ENCODE measurements around the gene RAP1GDS1. TPM values are rescaled to one million over a fixed set of nuclear protein-coding genes. Genes with fewer than 3 reads are reported as not detected.

RAP1GDS1 gene
- total RNA-seq, 1 donor from 2014 or later: 121 TPM

GRCh38 chr4:98369322-98369721 lies 108.1 kb downstream of the RAP1GDS1 start:
- Mint-ChIP-seq H3K27ac (ENCODE audit: unreplicated experiment) (no peak overlapping the region), H3K9me3 (ENCODE audit: unreplicated experiment) (peaks cover 11% of the 10 kb centered on the region), H3K36me3 (ENCODE audit: unreplicated experiment) (peaks cover 36% of the 10 kb centered on the region), H3K4me1 (ENCODE audit: low read depth, unreplicated experiment) (peaks cover 2% of the 10 kb centered on the region), H3K27me3 (ENCODE audit: unreplicated experiment) (peaks cover 4% of the 10 kb centered on the region), H3K4me3 (ENCODE audit: unreplicated experiment) (no peak overlapping the region)
- no peak for TF ChIP-seq CTCF (IDR thresholded peaks at IDR 0.05; ENCODE audit: partially characterized antibody, unreplicated experiment)
- no peak for DNase-seq

- no peak for TF ChIP-seq CTCF (IDR thresholded peaks at IDR 0.05; ENCODE audit: partially characterized antibody, unreplicated experiment)
- H3K27ac Mint-ChIP-seq (ENCODE audit: unreplicated experiment): no peak overlapping the region
- peaks cover 15% of the 10 kb centered on the region for H3K4me1 Mint-ChIP-seq (ENCODE audit: low read depth, unreplicated experiment)
- H3K36me3 Mint-ChIP-seq (ENCODE audit: unreplicated experiment): peaks cover 4% of the 10 kb centered on the region
- H3K9me3 Mint-ChIP-seq (ENCODE audit: unreplicated experiment): peaks cover 2% of the 10 kb centered on the region
- no peak for DNase-seq
- peaks cover 4% of the 10 kb centered on the region for H3K27me3 Mint-ChIP-seq (ENCODE audit: unreplicated experiment)
- no peak overlapping the region for H3K4me3 Mint-ChIP-seq (ENCODE audit: unreplicated experiment)
These were observed 113.5 kb downstream of the RAP1GDS1 start for GRCh38 chr4:98374643-98375042.

GRCh38 chr4:98377559-98377958 lies 116.4 kb downstream of the RAP1GDS1 start:
- Mint-ChIP-seq H3K36me3 (ENCODE audit: unreplicated experiment) (no peaks in the 10 kb centered on the region), H3K9me3 (ENCODE audit: unreplicated experiment) (no peaks in the 10 kb centered on the region), H3K4me3 (ENCODE audit: unreplicated experiment) (no peak overlapping the region), H3K27ac (ENCODE audit: unreplicated experiment) (no peak overlapping the region), H3K4me1 (ENCODE audit: low read depth, unreplicated experiment) (peaks cover 17% of the 10 kb centered on the region), H3K27me3 (ENCODE audit: unreplicated experiment) (peaks cover 3% of the 10 kb centered on the region)
- no peak for TF ChIP-seq CTCF (IDR thresholded peaks at IDR 0.05; ENCODE audit: partially characterized antibody, unreplicated experiment)
- DNase-seq: no peak

- TF ChIP-seq CTCF (IDR thresholded peaks at IDR 0.05; ENCODE audit: partially characterized antibody, unreplicated experiment): no peak
- no peak overlapping the region for H3K4me3 Mint-ChIP-seq (ENCODE audit: unreplicated experiment)
- H3K27ac Mint-ChIP-seq (ENCODE audit: unreplicated experiment): no peak overlapping the region
- H3K4me1 Mint-ChIP-seq (ENCODE audit: low read depth, unreplicated experiment): peaks cover 13% of the 10 kb centered on the region
- H3K36me3 Mint-ChIP-seq (ENCODE audit: unreplicated experiment): no peaks in the 10 kb centered on the region
- no peak for DNase-seq
- H3K9me3 Mint-ChIP-seq (ENCODE audit: unreplicated experiment): no peaks in the 10 kb centered on the region
- H3K27me3 Mint-ChIP-seq (ENCODE audit: unreplicated experiment): no peaks in the 10 kb centered on the region
These were observed 120.1 kb downstream of the RAP1GDS1 start for GRCh38 chr4:98381306-98381705.

GRCh38 chr4:98383431-98384106 lies 122.4 kb downstream of the RAP1GDS1 start:
- H3K4me1 Mint-ChIP-seq (ENCODE audit: low read depth, unreplicated experiment): peaks cover 6% of the 10 kb centered on the region
- no peak overlapping the region for H3K27ac Mint-ChIP-seq (ENCODE audit: unreplicated experiment)
- H3K9me3 Mint-ChIP-seq (ENCODE audit: unreplicated experiment): no peaks in the 10 kb centered on the region
- no peak overlapping the region for H3K4me3 Mint-ChIP-seq (ENCODE audit: unreplicated experiment)
- no peak for DNase-seq
- H3K27me3 Mint-ChIP-seq (ENCODE audit: unreplicated experiment): no peaks in the 10 kb centered on the region
- no peak for TF ChIP-seq CTCF (IDR thresholded peaks at IDR 0.05; ENCODE audit: partially characterized antibody, unreplicated experiment)
- H3K36me3 Mint-ChIP-seq (ENCODE audit: unreplicated experiment): no peaks in the 10 kb centered on the region
